ENCODE results near the gene NRG2.

NRG2 gene

DNA sequence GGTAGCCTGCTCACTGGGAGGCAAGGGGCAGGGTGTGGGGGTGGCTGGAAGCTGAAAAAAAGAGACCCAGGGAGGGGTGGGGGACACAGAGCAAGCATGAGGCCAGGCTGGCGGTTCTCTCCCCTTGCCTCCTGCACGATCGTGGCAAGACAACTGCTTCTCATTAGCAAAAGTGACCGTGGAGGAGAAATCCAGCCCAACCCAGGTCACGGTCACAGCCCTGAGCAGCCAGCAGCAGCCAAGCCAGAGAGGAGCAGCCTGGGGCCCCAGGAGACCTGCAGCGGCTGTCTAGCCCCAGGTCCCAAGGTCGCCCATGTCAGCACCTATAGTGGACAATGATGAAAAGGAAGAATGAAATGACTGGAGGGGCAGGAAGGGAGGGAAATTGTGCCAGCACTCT lies 89.1 kb downstream of the NRG2 start:
- TF ChIP-seq, protein P1, sequence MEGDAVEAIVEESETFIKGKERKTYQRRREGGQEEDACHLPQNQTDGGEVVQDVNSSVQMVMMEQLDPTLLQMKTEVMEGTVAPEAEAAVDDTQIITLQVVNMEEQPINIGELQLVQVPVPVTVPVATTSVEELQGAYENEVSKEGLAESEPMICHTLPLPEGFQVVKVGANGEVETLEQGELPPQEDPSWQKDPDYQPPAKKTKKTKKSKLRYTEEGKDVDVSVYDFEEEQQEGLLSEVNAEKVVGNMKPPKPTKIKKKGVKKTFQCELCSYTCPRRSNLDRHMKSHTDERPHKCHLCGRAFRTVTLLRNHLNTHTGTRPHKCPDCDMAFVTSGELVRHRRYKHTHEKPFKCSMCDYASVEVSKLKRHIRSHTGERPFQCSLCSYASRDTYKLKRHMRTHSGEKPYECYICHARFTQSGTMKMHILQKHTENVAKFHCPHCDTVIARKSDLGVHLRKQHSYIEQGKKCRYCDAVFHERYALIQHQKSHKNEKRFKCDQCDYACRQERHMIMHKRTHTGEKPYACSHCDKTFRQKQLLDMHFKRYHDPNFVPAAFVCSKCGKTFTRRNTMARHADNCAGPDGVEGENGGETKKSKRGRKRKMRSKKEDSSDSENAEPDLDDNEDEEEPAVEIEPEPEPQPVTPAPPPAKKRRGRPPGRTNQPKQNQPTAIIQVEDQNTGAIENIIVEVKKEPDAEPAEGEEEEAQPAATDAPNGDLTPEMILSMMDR (IDR thresholded peaks at IDR 0.05; ENCODE audit: control insufficient read depth, insufficient read depth, low read depth, low read length, missing control alignments), result no peak
- H3K4me3 ChIP-seq (ENCODE audit: control insufficient read depth, low read depth, low read length), result no peak overlapping the region
- no peak for DNase-seq (ENCODE audit: low read depth)

DNA sequence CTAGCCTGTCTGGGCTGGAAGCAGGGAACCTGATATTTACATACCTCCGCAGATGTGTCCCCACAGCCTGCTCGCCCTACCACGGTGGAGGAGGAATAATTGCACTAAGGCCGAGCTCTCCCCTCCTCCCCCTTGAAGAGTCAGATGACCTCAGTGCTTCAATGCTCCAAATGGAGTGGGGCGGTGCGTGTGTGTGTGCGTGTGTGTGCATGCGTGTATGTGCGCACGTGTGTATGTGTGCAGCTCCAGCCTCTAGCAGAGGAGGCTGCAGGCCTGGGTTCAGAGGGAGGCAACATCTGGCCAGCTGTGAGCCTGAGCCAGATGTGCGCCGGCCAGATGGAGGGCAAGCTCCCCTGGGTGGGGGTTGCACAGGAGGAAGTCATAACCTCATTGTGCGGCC lies 90.5 kb downstream of the NRG2 start:
- TF ChIP-seq, protein P1 (IDR thresholded peaks at IDR 0.05; ENCODE audit: control insufficient read depth, insufficient read depth, low read depth, low read length, missing control alignments), result no peak
- no peak for DNase-seq (ENCODE audit: low read depth)
- no peak overlapping the region for H3K4me3 ChIP-seq (ENCODE audit: control insufficient read depth, low read depth, low read length)

DNA sequence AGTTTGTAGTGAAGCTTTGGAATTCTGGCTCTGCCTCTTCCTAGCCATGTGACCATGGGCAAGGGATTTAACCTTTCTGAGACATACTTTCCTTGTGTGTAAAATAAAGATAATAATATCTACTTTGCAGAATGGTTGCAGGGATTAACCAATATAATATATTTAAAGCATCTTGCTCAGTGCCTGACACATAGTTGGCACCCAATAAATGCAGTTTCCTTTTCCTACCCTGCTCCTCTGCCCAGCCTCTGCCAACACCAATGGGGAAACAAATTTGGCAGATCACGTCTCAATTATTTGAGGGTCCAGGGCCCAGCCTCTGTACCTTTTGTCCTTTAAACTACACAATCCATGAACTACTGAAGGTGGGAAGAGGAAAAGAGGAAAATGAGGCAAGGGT lies 91.1 kb downstream of the NRG2 start:
- H3K4me3 ChIP-seq (ENCODE audit: control insufficient read depth, low read depth, low read length), result no peak overlapping the region
- DNase-seq (ENCODE audit: low read depth), result no peak
- TF ChIP-seq, protein P1 (IDR thresholded peaks at IDR 0.05; ENCODE audit: control insufficient read depth, insufficient read depth, low read depth, low read length, missing control alignments), result no peak

DNA sequence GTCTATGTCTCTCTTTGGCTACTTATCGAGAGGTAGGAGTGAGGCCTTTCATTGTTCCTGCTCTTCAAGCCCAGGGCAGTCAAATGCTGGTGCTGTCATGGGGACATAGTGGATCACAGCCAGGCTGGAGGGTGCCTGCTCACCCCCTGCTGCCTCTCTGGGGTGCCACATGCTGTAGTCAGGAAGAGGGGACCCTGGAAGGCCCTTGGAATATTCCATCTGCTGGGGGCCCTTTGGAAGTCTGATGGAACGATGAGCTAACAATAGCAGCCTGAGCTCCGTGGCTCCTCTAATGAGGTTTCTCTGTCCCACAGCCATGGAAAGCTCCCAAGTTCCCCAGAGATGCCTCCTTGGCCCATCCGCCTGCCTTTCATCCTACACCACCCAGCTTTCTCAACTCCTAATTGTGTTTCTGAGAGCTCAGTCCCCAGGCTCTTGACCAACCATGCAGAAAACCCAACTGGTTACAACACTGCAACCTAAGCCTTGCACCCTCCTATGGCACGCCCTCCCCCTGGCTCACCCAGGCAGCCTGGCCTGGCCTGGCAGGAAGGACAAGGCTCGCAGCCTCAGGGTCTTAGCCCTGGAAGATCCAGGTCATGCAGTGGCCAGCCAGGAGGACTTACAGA lies 91.7 kb downstream of the NRG2 start:
- TF ChIP-seq, protein P1 (IDR thresholded peaks at IDR 0.05; ENCODE audit: control insufficient read depth, insufficient read depth, low read depth, low read length, missing control alignments), result no peak
- DNase-seq (ENCODE audit: low read depth), result no peak
- no peak overlapping the region for H3K4me3 ChIP-seq (ENCODE audit: control insufficient read depth, low read depth, low read length)

DNA sequence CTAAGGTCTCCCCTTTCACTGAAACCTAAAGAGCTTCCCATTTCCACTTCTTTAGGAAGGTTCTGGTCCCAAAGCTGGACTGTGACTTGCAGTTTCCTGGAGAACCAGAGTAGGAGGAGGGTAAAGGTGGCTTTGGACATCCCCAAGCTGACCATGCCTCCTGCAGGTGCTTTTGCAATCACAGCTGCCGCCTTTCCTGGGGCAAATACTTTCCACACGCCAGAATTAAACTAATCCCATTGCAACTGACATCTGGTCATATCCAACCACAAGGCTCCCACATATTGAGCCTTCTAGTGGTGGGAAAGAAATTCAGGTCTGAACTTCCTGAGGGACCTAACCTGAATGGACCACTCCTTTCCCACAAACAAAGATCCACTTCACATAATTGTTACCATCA lies 92.7 kb downstream of the NRG2 start:
- TF ChIP-seq, protein P1 (IDR thresholded peaks at IDR 0.05; ENCODE audit: control insufficient read depth, insufficient read depth, low read depth, low read length, missing control alignments), result no peak
- no peak for DNase-seq (ENCODE audit: low read depth)

DNA sequence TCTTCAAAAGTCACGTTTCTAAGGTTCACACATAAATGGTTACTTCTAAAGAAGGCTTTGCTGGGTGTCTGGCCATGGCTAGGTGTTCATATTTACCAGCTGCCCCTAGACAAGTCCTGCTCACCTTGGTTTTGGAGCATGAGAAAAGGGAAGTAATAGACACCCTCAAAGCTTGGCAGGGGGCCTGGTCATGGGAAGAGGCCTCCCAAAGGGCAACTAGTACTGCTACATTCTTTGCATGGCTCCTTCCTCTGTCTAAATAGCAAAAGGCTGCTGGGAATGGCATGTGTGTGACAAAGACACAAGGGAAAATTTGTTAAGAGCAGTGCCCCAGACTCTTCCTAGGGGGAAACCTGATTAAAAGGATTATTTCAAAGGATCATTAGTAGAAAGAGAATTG lies 93.4 kb downstream of the NRG2 start:
- DNase-seq (ENCODE audit: low read depth), result no peak
- TF ChIP-seq, protein P1 (IDR thresholded peaks at IDR 0.05; ENCODE audit: control insufficient read depth, insufficient read depth, low read depth, low read length, missing control alignments), result no peak
- H3K4me3 ChIP-seq (ENCODE audit: control insufficient read depth, low read depth, low read length), result no peak overlapping the region

More for the DNA sequence above, 92.7 kb downstream of the NRG2 start:
- no peak overlapping the region for H3K4me3 ChIP-seq (ENCODE audit: control insufficient read depth, low read depth, low read length)

Measured in AG09309 (cell line).